ENCODE data around the gene VWA8. TPM values are rescaled to one million over a fixed set of nuclear protein-coding genes. Genes with fewer than 3 reads are reported as not detected.

Gene VWA8
- total and polyA plus RNA-seq, 2 of the 13 experiments (the other 11 are each of a cell fraction or from before 2014, with no cell fraction given), result 9.1 to 17.3 TPM

DNA sequence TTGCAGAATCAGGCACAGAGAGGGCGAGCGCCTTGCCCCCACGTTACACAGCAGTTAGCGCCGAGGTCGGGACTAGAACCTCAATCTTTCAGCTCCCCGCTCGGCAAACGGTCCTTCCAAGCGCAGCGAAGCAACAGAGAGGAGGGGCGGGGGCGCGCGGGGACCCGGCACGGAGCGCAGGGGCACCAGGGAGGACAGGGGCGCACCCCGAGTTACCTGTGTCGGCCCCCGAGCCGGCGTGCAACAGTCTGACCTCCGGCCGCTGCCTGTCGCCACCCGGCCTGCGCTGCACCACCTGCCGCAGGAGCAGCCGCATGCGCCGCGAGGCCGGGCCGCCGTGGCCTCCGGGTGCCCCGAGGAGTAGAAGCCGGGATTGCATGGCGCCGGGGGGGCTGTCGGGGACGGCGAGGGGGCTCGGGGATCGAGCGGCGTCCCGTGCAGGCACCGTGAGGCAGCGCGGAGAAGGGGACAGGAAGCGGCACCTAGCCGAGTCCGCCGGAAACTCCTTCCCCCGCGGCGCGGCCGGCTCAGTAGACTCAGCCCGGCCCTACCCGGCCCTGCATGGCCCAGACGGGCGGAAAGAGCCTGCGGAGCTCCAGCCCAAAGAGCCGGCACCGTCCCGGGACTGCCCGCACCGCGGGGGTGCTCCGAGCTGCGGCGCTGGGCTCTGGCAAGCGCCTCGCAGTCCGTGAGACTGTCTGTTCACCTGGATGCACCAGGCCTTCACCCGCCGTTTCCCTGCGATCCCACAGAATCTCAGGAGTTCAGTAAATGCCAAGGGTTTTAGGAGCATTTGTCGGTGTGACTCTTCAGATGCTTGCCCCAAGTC, at the start of gene VWA8 (continued):
- TF ChIP-seq, protein P1, sequence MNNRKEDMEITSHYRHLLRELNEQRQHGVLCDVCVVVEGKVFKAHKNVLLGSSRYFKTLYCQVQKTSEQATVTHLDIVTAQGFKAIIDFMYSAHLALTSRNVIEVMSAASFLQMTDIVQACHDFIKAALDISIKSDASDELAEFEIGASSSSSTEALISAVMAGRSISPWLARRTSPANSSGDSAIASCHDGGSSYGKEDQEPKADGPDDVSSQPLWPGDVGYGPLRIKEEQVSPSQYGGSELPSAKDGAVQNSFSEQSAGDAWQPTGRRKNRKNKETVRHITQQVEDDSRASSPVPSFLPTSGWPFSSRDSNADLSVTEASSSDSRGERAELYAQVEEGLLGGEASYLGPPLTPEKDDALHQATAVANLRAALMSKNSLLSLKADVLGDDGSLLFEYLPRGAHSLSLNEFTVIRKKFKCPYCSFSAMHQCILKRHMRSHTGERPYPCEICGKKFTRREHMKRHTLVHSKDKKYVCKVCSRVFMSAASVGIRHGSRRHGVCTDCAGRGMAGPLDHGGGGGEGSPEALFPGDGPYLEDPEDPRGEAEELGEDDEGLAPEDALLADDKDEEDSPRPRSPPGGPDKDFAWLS (CRISPR knock-in tag; IDR thresholded peaks at IDR 0.05; ENCODE audit: borderline replicate concordance), result no peak
- TF ChIP-seq, protein P2, sequence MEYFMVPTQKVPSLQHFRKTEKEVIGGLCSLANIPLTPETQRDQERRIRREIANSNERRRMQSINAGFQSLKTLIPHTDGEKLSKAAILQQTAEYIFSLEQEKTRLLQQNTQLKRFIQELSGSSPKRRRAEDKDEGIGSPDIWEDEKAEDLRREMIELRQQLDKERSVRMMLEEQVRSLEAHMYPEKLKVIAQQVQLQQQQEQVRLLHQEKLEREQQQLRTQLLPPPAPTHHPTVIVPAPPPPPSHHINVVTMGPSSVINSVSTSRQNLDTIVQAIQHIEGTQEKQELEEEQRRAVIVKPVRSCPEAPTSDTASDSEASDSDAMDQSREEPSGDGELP (IDR thresholded peaks at IDR 0.05; ENCODE audit: borderline replicate concordance, low read depth), result peak; percentile 25; the same call in 1 of the 2 replicates
- TF ChIP-seq, protein P3, sequence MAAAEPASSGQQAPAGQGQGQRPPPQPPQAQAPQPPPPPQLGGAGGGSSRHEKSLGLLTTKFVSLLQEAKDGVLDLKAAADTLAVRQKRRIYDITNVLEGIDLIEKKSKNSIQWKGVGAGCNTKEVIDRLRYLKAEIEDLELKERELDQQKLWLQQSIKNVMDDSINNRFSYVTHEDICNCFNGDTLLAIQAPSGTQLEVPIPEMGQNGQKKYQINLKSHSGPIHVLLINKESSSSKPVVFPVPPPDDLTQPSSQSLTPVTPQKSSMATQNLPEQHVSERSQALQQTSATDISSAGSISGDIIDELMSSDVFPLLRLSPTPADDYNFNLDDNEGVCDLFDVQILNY (CRISPR knock-in tag; conservative IDR thresholded peaks at IDR 0.05), result peak; percentile 24; the same call in 1 of the 2 replicates
- TF ChIP-seq ZNF431 (CRISPR knock-in tag; IDR thresholded peaks at IDR 0.05; ENCODE audit: borderline replicate concordance, low read depth) (peak; percentile 24; the same call in 1 of the 2 replicates), LCORL (IDR thresholded peaks at IDR 0.05) (no peak), LCORL (CRISPR knock-in tag; IDR thresholded peaks at IDR 0.05) (peak; percentile 74), MLLT10 (CRISPR knock-in tag; IDR thresholded peaks at IDR 0.05) (peak; percentile 83; the same call in 1 of the 2 replicates), ZZZ3 (CRISPR knock-in tag; IDR thresholded peaks at IDR 0.05; ENCODE audit: borderline replicate concordance) (no peak; the same call in 1 of the 2 replicates), CBX5 (CRISPR knock-in tag; IDR thresholded peaks at IDR 0.05; ENCODE audit: borderline replicate concordance) (peak; percentile 78; the same call in 1 of the 2 replicates), NPAS2 (CRISPR knock-in tag; IDR thresholded peaks at IDR 0.05; ENCODE audit: borderline replicate concordance) (no peak), ISL2 (CRISPR knock-in tag; IDR thresholded peaks at IDR 0.05) (peak; percentile 81), MAF1 (CRISPR knock-in tag; IDR thresholded peaks at IDR 0.05; ENCODE audit: borderline replicate concordance) (peak; percentile 94), SNAPC2 (CRISPR knock-in tag; IDR thresholded peaks at IDR 0.05) (peak; percentile 89; the same call in 1 of the 2 replicates), JUN (CRISPR knock-in tag; IDR thresholded peaks at IDR 0.05) (no peak), TCF7 (IDR thresholded peaks at IDR 0.05; ENCODE audit: low read depth) (0 out of 2 replicates have a peak, but pooled peaks have one; percentile 5), ZBTB3 (CRISPR knock-in tag; IDR thresholded peaks at IDR 0.05; ENCODE audit: borderline replicate concordance, low read depth) (no peak), KDM5A (IDR thresholded peaks at IDR 0.05; ENCODE audit: borderline replicate concordance, low read length) (peak; percentile 65; the same call in 1 of the 2 replicates), STAG1 (CRISPR knock-in tag; IDR thresholded peaks at IDR 0.05) (peak; percentile 20; the same call in 1 of the 2 replicates), TP53 (CRISPR knock-in tag; conservative IDR thresholded peaks at IDR 0.05) (0 out of 2 replicates have a peak, but pooled peaks have one; percentile 47), ZNF841 (CRISPR knock-in tag; IDR thresholded peaks at IDR 0.05; ENCODE audit: borderline replicate concordance) (no peak)
- TF ChIP-seq, protein P4, sequence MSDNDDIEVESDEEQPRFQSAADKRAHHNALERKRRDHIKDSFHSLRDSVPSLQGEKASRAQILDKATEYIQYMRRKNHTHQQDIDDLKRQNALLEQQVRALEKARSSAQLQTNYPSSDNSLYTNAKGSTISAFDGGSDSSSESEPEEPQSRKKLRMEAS (IDR thresholded peaks at IDR 0.05), result peak; percentile 84
- TF ChIP-seq, protein P5, sequence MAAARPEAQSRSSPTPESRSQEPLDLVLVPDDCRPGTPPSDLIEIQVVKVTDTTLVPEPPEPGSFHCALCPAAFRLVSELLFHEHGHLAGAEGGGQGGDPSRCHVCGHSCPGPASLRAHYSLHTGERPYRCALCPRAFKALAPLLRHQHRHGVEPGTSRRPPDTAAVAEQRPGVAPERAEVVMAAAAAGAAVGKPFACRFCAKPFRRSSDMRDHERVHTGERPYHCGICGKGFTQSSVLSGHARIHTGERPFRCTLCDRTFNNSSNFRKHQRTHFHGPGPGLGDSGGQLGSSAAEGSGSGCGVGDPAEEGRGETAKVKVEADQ (CRISPR knock-in tag; IDR thresholded peaks at IDR 0.05; ENCODE audit: borderline replicate concordance), result peak; percentile 81; the same call in 1 of the 2 replicates
- TF ChIP-seq, protein P6, sequence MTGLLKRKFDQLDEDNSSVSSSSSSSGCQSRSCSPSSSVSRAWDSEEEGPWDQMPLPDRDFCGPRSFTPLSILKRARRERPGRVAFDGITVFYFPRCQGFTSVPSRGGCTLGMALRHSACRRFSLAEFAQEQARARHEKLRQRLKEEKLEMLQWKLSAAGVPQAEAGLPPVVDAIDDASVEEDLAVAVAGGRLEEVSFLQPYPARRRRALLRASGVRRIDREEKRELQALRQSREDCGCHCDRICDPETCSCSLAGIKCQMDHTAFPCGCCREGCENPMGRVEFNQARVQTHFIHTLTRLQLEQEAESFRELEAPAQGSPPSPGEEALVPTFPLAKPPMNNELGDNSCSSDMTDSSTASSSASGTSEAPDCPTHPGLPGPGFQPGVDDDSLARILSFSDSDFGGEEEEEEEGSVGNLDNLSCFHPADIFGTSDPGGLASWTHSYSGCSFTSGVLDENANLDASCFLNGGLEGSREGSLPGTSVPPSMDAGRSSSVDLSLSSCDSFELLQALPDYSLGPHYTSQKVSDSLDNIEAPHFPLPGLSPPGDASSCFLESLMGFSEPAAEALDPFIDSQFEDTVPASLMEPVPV (CRISPR knock-in tag; IDR thresholded peaks at IDR 0.05), result peak; percentile 68
